H1 (cell line): ENCODE data around the gene BRME1. TPM values are rescaled to one million over a fixed set of nuclear protein-coding genes. Genes with fewer than 3 reads are reported as not detected.

Experiments used
- CTCF ChIA-PET: fragments of 300-600 bp; sonication (Branson Sonifier 250); formaldehyde crosslinking; loops from one replicate; lab custom pipeline; 2021; ENCODE audit not compliant: partially characterized antibody; lab: Charles Lee
- POLR2A ChIA-PET: fragments of 300-600 bp; sonication (Branson Sonifier 250); formaldehyde crosslinking; loops from one replicate; lab custom pipeline; 2021; ENCODE audit warnings: inconsistent platforms; ENCODE audit not compliant: partially characterized antibody; lab: Charles Lee
- DNase-seq, 2 experiments: peaks; one replicate each; pipeline versions ENCODE4 v3.0.0 to v3.0.0-alpha.2; 2010 to 2022; ENCODE audit warnings: low spot score in 2 of 2, low read depth in 1 of 2, mixed read lengths in 1 of 2
- FAIRE-seq: peaks from 2 replicates; lab custom pipeline; 2011; peaks lifted over from hg19 to GRCh38; lab: Jason Lieb, UNC
- H2AFZ ChIP-seq: 2 replicates; pipeline ENCODE4 v1.8.1; 2012; ENCODE audit warnings: low read length, inconsistent platforms
- H2AK5ac ChIP-seq: 2 replicates; pipeline ENCODE4 v1.6.1; 2013; ENCODE audit warnings: low read depth, low read length
- H2BK120ac ChIP-seq: replicated peaks from 2 replicates; pipeline ENCODE3; 2013; ENCODE audit warnings: low read depth, low read length, inconsistent platforms
- H2BK12ac ChIP-seq: 2 replicates; pipeline ENCODE4 v1.6.1; 2013; ENCODE audit warnings: low read depth, low read length
- H2BK15ac ChIP-seq: 2 replicates; pipeline ENCODE4 v1.6.1; 2013; ENCODE audit warnings: low read length
- H2BK20ac ChIP-seq: 2 replicates; pipeline ENCODE4 v1.6.1; 2013; ENCODE audit warnings: low read length
- H2BK5ac ChIP-seq: 2 replicates; pipeline ENCODE4 v1.6.1; 2013; ENCODE audit warnings: low read depth, low read length
- H3K14ac ChIP-seq: 2 replicates; pipeline ENCODE4 v1.6.1; 2013; ENCODE audit warnings: inconsistent platforms; ENCODE audit not compliant: insufficient read length
- H3K18ac ChIP-seq: 2 replicates; pipeline ENCODE4 v1.6.1; 2013; ENCODE audit warnings: low read length; ENCODE audit errors: extremely low read depth
- H3K23ac ChIP-seq: 2 replicates; pipeline ENCODE4 v1.6.1; 2013; ENCODE audit warnings: inconsistent platforms; ENCODE audit not compliant: insufficient read length
- H3K23me2 ChIP-seq: 2 replicates; pipeline ENCODE4 v1.6.1; 2013; ENCODE audit warnings: low read depth, low read length
- H3K27ac ChIP-seq: 2 replicates; pipeline ENCODE4 v1.6.1; 2011; ENCODE audit warnings: low read depth, low read length, inconsistent platforms
- H3K27me3 ChIP-seq, 4 experiments: replicated peaks in 1 of 4; 1 replicate in 1 of 4; 2 replicates in 3 of 4; pipeline versions ENCODE4 v1.6.1 to v1.8.1; 2011 to 2013; ENCODE audit warnings: low read length in 3 of 4, mild to moderate bottlenecking in 3 of 4, inconsistent platforms in 2 of 4, mixed read lengths in 2 of 4, moderate library complexity in 1 of 4; ENCODE audit not compliant: control insufficient read depth in 3 of 4, insufficient read depth in 3 of 4; ENCODE audit errors: extremely low read depth in 1 of 4
- H3K36me3 ChIP-seq, 4 experiments: 2 replicates each; pipeline versions ENCODE4 v1.6.1 to v1.8.1; 2011 to 2013; ENCODE audit warnings: mild to moderate bottlenecking in 4 of 4, low read length in 3 of 4, moderate library complexity in 2 of 4, control low read depth in 1 of 4, inconsistent platforms in 1 of 4; ENCODE audit not compliant: insufficient read depth in 4 of 4, control insufficient read depth in 2 of 4
- H3K4ac ChIP-seq: replicated peaks from 2 replicates; pipeline ENCODE3; 2013; ENCODE audit warnings: low read length, low read depth, mixed read lengths, inconsistent platforms; ENCODE audit not compliant: insufficient read length
- H3K4me1 ChIP-seq, 4 experiments: replicated peaks in 1 of 4; 1 replicate in 1 of 4; 2 replicates in 3 of 4; pipeline versions ENCODE4 v1.6.1 to v1.8.1; 2011 to 2013; ENCODE audit warnings: low read length in 3 of 4, inconsistent platforms in 2 of 4, mixed read lengths in 1 of 4; ENCODE audit not compliant: insufficient read depth in 4 of 4, control insufficient read depth in 3 of 4
- H3K4me2 ChIP-seq, 2 experiments: 2 replicates each; pipeline versions ENCODE4 v1.6.1 to v1.8.1; 2011 to 2013; ENCODE audit warnings: low read depth in 2 of 2, low read length in 2 of 2, control low read depth in 1 of 2, inconsistent platforms in 1 of 2, mild to moderate bottlenecking in 1 of 2; ENCODE audit not compliant: insufficient read depth in 1 of 2
- H3K4me3 ChIP-seq, 4 experiments: fragments of 200-600, 300-600 bp in 1 of 4; sonication (generic), shearing (Covaris generic), sonication (Bioruptor Twin) in 1 of 4; 2 replicates each; pipeline versions ENCODE4 v1.5.1 to v1.8.1; 2011 to 2016; ENCODE audit warnings: low read length in 4 of 4, low read depth in 3 of 4, control low read depth in 2 of 4, inconsistent platforms in 2 of 4, mild to moderate bottlenecking in 2 of 4, mixed read lengths in 1 of 4, moderate library complexity in 1 of 4; ENCODE audit not compliant: insufficient read depth in 2 of 4; ENCODE audit errors: extremely low read depth in 1 of 4
- H3K56ac ChIP-seq: replicated peaks from 2 replicates; pipeline ENCODE3; 2013; ENCODE audit warnings: low read depth, mild to moderate bottlenecking, mixed read lengths, low read length, inconsistent platforms; ENCODE audit not compliant: insufficient read length
- H3K79me1 ChIP-seq: 2 replicates; pipeline ENCODE4 v1.6.1; 2013; ENCODE audit warnings: low read depth, low read length, control low read depth
- H3K79me2 ChIP-seq, 2 experiments: 2 replicates each; pipeline versions ENCODE4 v1.6.1 to v1.8.1; 2012 to 2013; ENCODE audit warnings: low read length in 2 of 2, mild to moderate bottlenecking in 2 of 2, inconsistent platforms in 1 of 2; ENCODE audit not compliant: insufficient read depth in 2 of 2, control insufficient read depth in 1 of 2
- H3K9ac ChIP-seq, 4 experiments: replicated peaks in 1 of 4; 1 replicate in 1 of 4; 2 replicates in 3 of 4; pipeline versions ENCODE4 v1.6.1 to v1.8.1; 2011 to 2013; ENCODE audit warnings: low read depth in 3 of 4, low read length in 3 of 4, control low read depth in 2 of 4, mild to moderate bottlenecking in 2 of 4, moderate library complexity in 2 of 4, inconsistent platforms in 1 of 4; ENCODE audit errors: extremely low read depth in 1 of 4
- H3K9me3 ChIP-seq, 2 experiments: 2 replicates each; pipeline versions ENCODE4 v1.6.1 to v1.8.1; 2012 to 2013; ENCODE audit warnings: mild to moderate bottlenecking in 2 of 2, moderate library complexity in 2 of 2, control low read depth in 1 of 2, inconsistent platforms in 1 of 2, low read depth in 1 of 2, low read length in 1 of 2, mixed read lengths in 1 of 2; ENCODE audit not compliant: insufficient read depth in 2 of 2
- H4K20me1 ChIP-seq, 2 experiments: replicated peaks in 1 of 2; 2 replicates each; pipeline versions ENCODE3 to v1.8.1; 2011 to 2013; ENCODE audit warnings: inconsistent platforms in 2 of 2, low read length in 2 of 2, mild to moderate bottlenecking in 1 of 2; ENCODE audit not compliant: insufficient read depth in 2 of 2, control insufficient read depth in 1 of 2
- H4K5ac ChIP-seq: 2 replicates; pipeline ENCODE4 v1.6.1; 2013; ENCODE audit warnings: low read length, low read depth, mixed read lengths, inconsistent platforms; ENCODE audit not compliant: insufficient read length
- H4K8ac ChIP-seq: 2 replicates; pipeline ENCODE4 v1.8.0; 2013; ENCODE audit warnings: mild to moderate bottlenecking, moderate library complexity, low read length, inconsistent platforms; ENCODE audit not compliant: insufficient read depth; ENCODE audit errors: extremely low read depth
- H4K91ac ChIP-seq: replicated peaks from 2 replicates; pipeline ENCODE3; 2013; ENCODE audit warnings: low read length, mixed read lengths, inconsistent platforms; ENCODE audit not compliant: insufficient read length
- CHD1 ChIP-seq: IDR thresholded peaks from 2 replicates; pipeline ENCODE4 v1.6.1; 2012; ENCODE audit warnings: low read depth, low read length, improper control_type of control experiment
- HDAC6 ChIP-seq: IDR thresholded peaks from one replicate; pipeline ENCODE4 v1.7.1; 2012; ENCODE audit warnings: low read depth, mild to moderate bottlenecking, inconsistent platforms, low read length, moderate library complexity
- NANOG ChIP-seq: IDR thresholded peaks from 2 replicates; pipeline ENCODE4 v1.6.1; 2011; ENCODE audit warnings: low read length, low read depth, mild to moderate bottlenecking, inconsistent platforms; ENCODE audit not compliant: insufficient read depth, poor library complexity, severe bottlenecking
- POLR2AphosphoS5 ChIP-seq: IDR thresholded peaks from 2 replicates; pipeline ENCODE4 v1.6.1; 2011; ENCODE audit warnings: low read depth, low read length
- POU5F1 ChIP-seq: IDR thresholded peaks from 2 replicates; pipeline ENCODE4 v1.6.1; 2011; ENCODE audit warnings: low read depth, mild to moderate bottlenecking, low read length, moderate library complexity
- SUZ12 ChIP-seq: fragments of 200-600 bp; sonication (generic); IDR thresholded peaks from 2 replicates; pipeline ENCODE4 v1.6.1; 2012; ENCODE audit warnings: mild to moderate bottlenecking, inconsistent platforms, low read length, moderate library complexity, mixed read lengths
- TEAD4 ChIP-seq: IDR thresholded peaks from 2 replicates; pipeline ENCODE4 v1.6.1; 2012; ENCODE audit warnings: low read depth, low read length, inconsistent platforms, mixed read lengths
- WGBS, 2 experiments: shearing (Covaris generic) in 1 of 2; methylation state at CpG; one replicate each; pipeline versions ENCODE4 v1.1.6 to v1.1.7; 2013 to 2015; ENCODE audit warnings: low lambda C conversion rate in 2 of 2, mixed read lengths in 2 of 2, inconsistent platforms in 1 of 2, low coverage in 1 of 2, missing lambda C conversion rate in 1 of 2; ENCODE audit not compliant: insufficient replicate concordance in 2 of 2, insufficient coverage in 1 of 2, insufficient read length in 1 of 2; ENCODE audit errors: extremely low coverage in 1 of 2, missing lambda C conversion rate in 1 of 2; 5-methylcytosine and 5-hydroxymethylcytosine counted together
- polyA plus RNA-seq, 7 experiments: library from polyadenylated mRNA; depleted of rRNA in 3 of 7; stranded (reverse) in 5 of 7; unstranded in 2 of 7; fragments of >200 nt in 5 of 7; fragments of 200-250 nt in 2 of 7; gene quantifications; 1 replicate in 5 of 7; 2 replicates in 1 of 7; 4 replicates in 1 of 7; pipeline versions ENCODE4 v1.2.1 to v1.2.3, GENCODE V29; 2011 to 2013; ENCODE audit warnings: missing spikeins in 2 of 7, mixed read lengths in 2 of 7
- total RNA-seq: library from RNA; stranded (reverse); fragmentation: NEBNext Ultra II Directional; extraction: Animal tissue kit (Norgen Biotek cat#: 25700); gene quantifications from 2 replicates; pipeline ENCODE4 v1.2.1, GENCODE V29; 2021

BRME1 gene
- total and polyA plus RNA-seq, 2 of the 8 experiments (the other 6 are each of a cell fraction or from before 2014, with no cell fraction given): 4.6 to 4.7 TPM

DNA sequence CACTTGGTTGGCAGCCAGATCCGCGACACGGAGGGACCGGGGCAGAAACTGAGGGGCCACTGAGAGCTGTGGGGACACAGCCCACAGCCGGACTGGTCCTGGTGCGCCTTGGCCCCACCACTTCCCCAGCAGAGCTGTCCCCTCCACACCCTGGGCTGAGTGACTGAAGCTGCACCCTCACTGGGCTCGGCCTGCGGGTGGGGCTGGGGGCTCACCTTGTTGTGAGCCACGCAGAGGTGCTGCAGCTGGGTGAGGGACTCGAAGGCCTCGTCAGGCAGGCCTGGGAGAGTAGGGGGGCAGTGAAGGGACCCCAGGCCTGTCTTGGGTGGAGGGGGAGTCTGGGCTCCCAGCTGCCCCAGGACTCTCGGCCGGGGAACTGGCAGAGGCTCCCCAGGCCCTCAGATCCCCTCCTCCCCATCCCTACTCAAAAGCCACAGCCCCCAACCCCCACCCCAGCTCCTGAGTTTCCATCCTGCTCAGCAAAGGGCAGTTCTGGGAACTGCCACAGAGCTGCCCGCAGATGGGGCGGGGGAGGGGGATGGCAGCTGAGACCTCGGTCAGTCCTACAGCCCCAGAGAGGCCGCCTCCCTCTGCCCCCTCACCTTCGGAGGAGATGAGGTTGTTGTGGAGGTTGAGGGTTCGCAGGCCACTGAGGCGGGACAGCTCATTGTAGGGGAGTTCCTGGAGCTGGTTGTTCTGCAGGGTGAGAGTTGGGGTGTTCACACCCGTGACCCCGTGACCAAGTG lies 30.0 kb upstream of the BRME1 start:
- Histone ChIP-seq H2BK120ac (no peak overlapping the region), H3K4me1 (peaks cover 3 to 34% (median 19%) of the 10 kb centered on the region in 4 experiments), H2AK5ac (no peak overlapping the region), H3K27ac (no peak overlapping the region), H3K36me3 (0 out of 8 replicates have a peak, but pooled peaks cover 0 to 2% (median 0%) of the 10 kb centered on the region in 4 experiments), H3K9ac (peak overlapping the region in 1 of 4 experiments; percentile 36; a peak in 2 of 7 replicates), H4K8ac (peak overlapping the region; percentile 66), H3K4ac (no peak overlapping the region), H3K56ac (no peak overlapping the region), H3K4me3 (no peak overlapping the region), H2BK12ac (peak overlapping the region; percentile 29; the same call in 1 of the 2 replicates), H3K27me3 (peaks cover 0 to 2% (median 0%) of the 10 kb centered on the region in 4 experiments; a peak in 1 of 7 replicates), H4K91ac (peak overlapping the region; percentile 54), H4K20me1 (peaks cover 0 to 6% of the 10 kb centered on the region in 2 experiments), H2BK15ac (peak overlapping the region; percentile 66), H2AFZ (no peak overlapping the region), H2BK20ac (no peak overlapping the region), H3K79me2 (no peaks in the 10 kb centered on the region), H3K18ac (peak overlapping the region; percentile 44), H4K5ac (peak overlapping the region; percentile 54), H3K9me3 (no peaks in the 10 kb centered on the region), H3K23me2 (peaks cover 14% of the 10 kb centered on the region; the same call in 1 of the 2 replicates), H3K14ac (no peak overlapping the region), H3K23ac (no peak overlapping the region), H3K4me2 (peak overlapping the region; percentile 17 to 34; a peak in 2 of 4 replicates), H3K79me1 (peaks cover 3% of the 10 kb centered on the region; the same call in 1 of the 2 replicates), H2BK5ac (peak overlapping the region; percentile 82)
- ChIA-PET POLR2A (interaction anchor here (0.6 to 1.6 kb wide), 14 partner anchors 14 to 121 kb away, joined by 3 to 9 read pairs (median 3); partner anchors contain the start of gene DCAF15), CTCF (interaction anchor here (0.6 to 1.8 kb wide), 10 partner anchors 9 to 170 kb away, joined by 3 to 6 read pairs (median 4); partner anchors contain the start of gene MISP3)
- 78% methylated on average over 18 of the region's 22 CpGs; no CpG with 5 or more reads in 1 of the 2 experiments for WGBS, 2 experiments
- no peak for FAIRE-seq
- no peak for DNase-seq
- TF ChIP-seq SUZ12: no peak
- no peak for TF ChIP-seq TEAD4
- no peak for TF ChIP-seq CHD1
- TF ChIP-seq POU5F1: no peak
- no peak for TF ChIP-seq POLR2AphosphoS5
- TF ChIP-seq NANOG: no peak
- TF ChIP-seq HDAC6: no peak
